Mononuclear cell (primary cell): ENCODE data around the gene KLF7. TPM values are rescaled to one million over a fixed set of nuclear protein-coding genes. Genes with fewer than 3 reads are reported as not detected.

ENCODE experiments used
- H3K27me3 ChIP-seq: 2 replicates; pipeline ENCODE4 v1.6.0; 2011; ENCODE audit warnings: low read length, control low read depth; ENCODE audit not compliant: insufficient read depth
- H3K4me1 ChIP-seq: 2 replicates; pipeline ENCODE4 v1.5.1; 2011; ENCODE audit warnings: mild to moderate bottlenecking, low read length, control low read depth; ENCODE audit not compliant: insufficient read depth
- H3K4me3 ChIP-seq: 2 replicates; pipeline ENCODE4 v1.5.1; 2011; ENCODE audit warnings: mild to moderate bottlenecking, low read length, moderate library complexity
- H3K9me3 ChIP-seq: 2 replicates; pipeline ENCODE4 v1.5.1; 2011; ENCODE audit warnings: low read depth, mild to moderate bottlenecking, control low read depth, low read length
- total RNA-seq: library from RNA; depleted of rRNA; stranded (reverse); fragments of >200 nt; gene quantifications from one replicate; pipeline ENCODE4 v1.2.3, GENCODE V29; 2012

The KLF7 gene
- total RNA-seq: 81.5 TPM

DNA sequence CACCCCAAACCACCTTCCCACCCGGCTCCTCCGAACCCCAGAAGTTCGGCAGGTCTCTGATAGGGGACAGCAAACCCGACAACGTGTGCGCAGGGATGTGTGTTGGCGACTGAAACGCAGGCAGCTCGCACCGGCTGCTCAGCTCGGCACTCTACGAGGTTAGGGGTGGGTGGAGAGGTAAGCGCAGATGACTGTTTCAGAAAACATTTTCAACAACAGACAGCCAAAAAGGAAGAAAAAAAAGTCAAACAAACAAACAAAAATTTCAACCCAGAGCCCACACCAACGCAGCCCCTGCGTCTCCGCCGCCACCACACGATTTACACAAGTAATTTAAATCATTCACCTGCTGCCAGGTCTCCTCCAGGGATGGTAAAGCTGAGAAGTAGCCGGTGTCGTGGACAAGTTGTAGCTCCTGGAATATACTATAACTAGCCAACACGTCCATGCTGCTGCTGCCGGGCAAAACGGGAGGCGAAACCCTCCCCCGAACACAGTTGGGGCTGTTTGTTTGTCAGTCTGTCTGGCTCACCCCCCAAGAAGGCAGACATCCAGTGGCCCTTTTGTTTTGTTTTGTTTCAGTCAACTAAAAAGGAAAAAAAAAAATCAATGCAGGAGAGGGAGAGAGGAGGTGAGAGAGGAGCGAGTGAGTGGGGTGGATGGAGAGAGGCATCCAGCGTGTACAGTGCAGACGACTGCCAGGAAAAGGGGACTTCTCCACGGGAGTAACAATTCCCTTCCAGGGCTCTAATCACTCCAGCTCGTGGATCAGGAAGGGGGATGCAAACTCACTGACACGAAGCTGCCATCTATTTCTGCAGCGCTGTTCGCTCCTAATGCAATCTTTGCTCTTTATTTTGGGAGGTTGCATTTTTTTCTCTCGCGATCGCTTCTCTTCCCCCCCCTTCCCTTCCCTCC lies at the start of gene KLF7:
Gene KLF7 (minus strand): TSS at position 828 of the 918 bp plus-strand sequence. CDS start 380 bp downstream, at position 448.
- Histone ChIP-seq H3K4me1 (peaks cover 53% of the 10 kb centered on the region), H3K9me3 (no peaks in the 10 kb centered on the region), H3K27me3 (no peaks in the 10 kb centered on the region), H3K4me3 (peak within 1 kb of the TSS; percentile 68)

GRCh38 chr2:207215308-207215707 lies 49.6 kb upstream of the KLF7 start:
- Histone ChIP-seq H3K4me3 (no peak overlapping the region), H3K4me1 (no peaks in the 10 kb centered on the region), H3K27me3 (no peaks in the 10 kb centered on the region), H3K9me3 (no peaks in the 10 kb centered on the region)

DNA sequence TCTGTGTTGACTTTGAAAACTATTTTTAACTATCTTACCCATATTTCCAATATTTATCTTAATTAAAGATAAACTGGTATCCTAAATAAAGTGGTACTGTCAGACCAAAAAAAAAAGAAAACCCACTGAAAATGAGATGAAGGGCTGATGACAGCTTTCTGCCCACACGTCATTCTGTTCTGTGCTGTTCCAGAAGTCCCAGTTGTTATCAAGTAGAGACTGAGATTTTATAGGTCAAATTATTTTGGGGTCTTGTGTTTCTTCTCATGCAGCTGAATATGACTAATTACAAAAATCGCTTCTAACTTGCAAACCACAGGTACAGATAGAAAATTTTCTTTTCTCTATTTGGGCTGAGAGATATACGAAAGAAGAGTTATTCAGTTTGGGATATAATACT lies 48.7 kb upstream of the KLF7 start:
- Histone ChIP-seq H3K4me1 (no peaks in the 10 kb centered on the region), H3K4me3 (no peak overlapping the region), H3K27me3 (no peaks in the 10 kb centered on the region), H3K9me3 (no peaks in the 10 kb centered on the region)

- H3K4me1 ChIP-seq: no peaks in the 10 kb centered on the region
- H3K4me3 ChIP-seq: no peak overlapping the region
- H3K27me3 ChIP-seq: no peaks in the 10 kb centered on the region
- no peaks in the 10 kb centered on the region for H3K9me3 ChIP-seq
These were observed 40.3 kb upstream of the KLF7 start for GRCh38 chr2:207206011-207206410.

- Histone ChIP-seq H3K27me3 (no peaks in the 10 kb centered on the region), H3K4me1 (no peaks in the 10 kb centered on the region)
These were observed 39.6 kb upstream of the KLF7 start for GRCh38 chr2:207205173-207205957.

GRCh38 chr2:207203056-207203455 lies 37.3 kb upstream of the KLF7 start:
- no peaks in the 10 kb centered on the region for H3K9me3 ChIP-seq
- H3K4me3 ChIP-seq: no peak overlapping the region
- no peaks in the 10 kb centered on the region for H3K27me3 ChIP-seq
- no peaks in the 10 kb centered on the region for H3K4me1 ChIP-seq

More at GRCh38 chr2:207205173-207205957, 39.6 kb upstream of the KLF7 start:
- Histone ChIP-seq H3K9me3 (no peaks in the 10 kb centered on the region), H3K4me3 (no peak overlapping the region)

DNA sequence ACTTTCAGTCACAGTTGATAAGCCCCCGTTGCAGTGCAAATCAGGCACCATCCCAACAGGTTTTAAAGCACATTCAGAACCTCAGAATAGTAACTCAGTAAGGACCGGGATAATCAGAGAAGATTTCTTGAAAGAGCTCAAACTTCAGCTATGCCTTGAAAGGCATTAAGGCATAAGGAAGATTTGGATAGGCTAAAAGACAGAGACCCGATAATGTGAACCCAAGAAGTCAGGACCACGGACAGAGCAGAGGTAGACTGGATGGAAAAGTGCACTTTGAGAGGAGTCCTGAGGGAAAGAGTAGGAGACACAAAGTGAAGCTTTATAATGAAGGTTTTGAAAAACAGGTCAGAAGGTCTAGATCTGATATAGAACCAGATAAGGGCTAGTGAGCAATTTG lies 36.9 kb upstream of the KLF7 start:
- Histone ChIP-seq H3K27me3 (no peaks in the 10 kb centered on the region), H3K4me3 (no peak overlapping the region), H3K9me3 (no peaks in the 10 kb centered on the region), H3K4me1 (no peaks in the 10 kb centered on the region)

- no peak overlapping the region for H3K4me3 ChIP-seq
- H3K27me3 ChIP-seq: no peaks in the 10 kb centered on the region
- no peaks in the 10 kb centered on the region for H3K9me3 ChIP-seq
- no peaks in the 10 kb centered on the region for H3K4me1 ChIP-seq
These were observed 35.7 kb upstream of the KLF7 start for GRCh38 chr2:207201416-207201815.

GRCh38 chr2:207200136-207200535 lies 34.4 kb upstream of the KLF7 start:
- no peaks in the 10 kb centered on the region for H3K4me1 ChIP-seq

GRCh38 chr2:207194028-207194427 lies 28.3 kb upstream of the KLF7 start:
- Histone ChIP-seq H3K4me3 (no peak overlapping the region), H3K9me3 (no peaks in the 10 kb centered on the region), H3K27me3 (peaks cover 2% of the 10 kb centered on the region), H3K4me1 (no peaks in the 10 kb centered on the region)

More at GRCh38 chr2:207200136-207200535, 34.4 kb upstream of the KLF7 start:
- Histone ChIP-seq H3K9me3 (no peaks in the 10 kb centered on the region), H3K27me3 (no peaks in the 10 kb centered on the region), H3K4me3 (no peak overlapping the region)

DNA sequence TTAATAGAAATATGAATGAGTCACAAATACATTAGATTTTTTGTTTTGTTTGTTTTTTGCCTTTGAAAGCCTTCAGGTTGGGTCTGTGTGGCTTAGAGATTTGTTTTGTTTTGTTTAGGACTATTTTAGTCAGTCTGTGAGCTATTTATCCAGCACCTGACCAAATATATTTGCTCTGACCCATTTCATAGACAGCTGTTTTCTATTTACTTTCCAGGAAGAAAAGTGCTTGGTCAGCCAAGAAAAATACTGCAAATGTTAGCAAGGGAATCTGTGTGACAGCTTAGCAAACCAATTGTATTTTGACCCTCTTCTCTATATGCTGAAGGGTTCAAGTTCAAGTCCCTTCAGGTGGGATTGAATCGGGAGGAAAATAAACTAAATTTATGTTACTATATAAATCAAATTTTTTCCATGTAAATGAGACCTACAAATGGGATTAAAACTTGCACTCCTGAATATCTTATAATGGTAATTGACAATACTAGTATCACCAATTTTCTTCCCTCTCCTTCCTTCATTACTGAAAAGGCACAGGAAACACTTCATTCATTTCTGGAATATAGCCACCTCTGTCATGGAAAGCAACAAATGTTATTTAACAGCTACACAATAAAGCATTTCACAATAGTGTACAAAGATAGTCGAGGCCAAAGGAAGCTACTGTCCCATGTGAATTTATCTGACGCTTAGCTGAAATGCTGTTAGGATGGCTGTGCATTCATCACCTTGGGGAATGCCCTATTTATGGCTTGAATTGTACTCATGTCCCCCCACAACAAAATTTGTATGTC lies 23.1 kb upstream of the KLF7 start:
- Histone ChIP-seq H3K4me3 (no peak overlapping the region), H3K9me3 (no peaks in the 10 kb centered on the region), H3K27me3 (peaks cover 2% of the 10 kb centered on the region), H3K4me1 (no peaks in the 10 kb centered on the region)

GRCh38 chr2:207185372-207185771 lies 19.6 kb upstream of the KLF7 start:
- H3K4me1 ChIP-seq: no peaks in the 10 kb centered on the region
- no peaks in the 10 kb centered on the region for H3K27me3 ChIP-seq
- H3K4me3 ChIP-seq: no peak overlapping the region
- no peaks in the 10 kb centered on the region for H3K9me3 ChIP-seq

- no peaks in the 10 kb centered on the region for H3K9me3 ChIP-seq
- no peaks in the 10 kb centered on the region for H3K27me3 ChIP-seq
- no peaks in the 10 kb centered on the region for H3K4me1 ChIP-seq
- no peak overlapping the region for H3K4me3 ChIP-seq
These were observed 19.0 kb upstream of the KLF7 start for GRCh38 chr2:207184768-207185167.

GRCh38 chr2:207184348-207184747 lies 18.6 kb upstream of the KLF7 start:
- Histone ChIP-seq H3K4me3 (no peak overlapping the region), H3K27me3 (no peaks in the 10 kb centered on the region), H3K9me3 (no peaks in the 10 kb centered on the region), H3K4me1 (no peaks in the 10 kb centered on the region)

- H3K4me3 ChIP-seq: no peak overlapping the region
These were observed 17.8 kb upstream of the KLF7 start for GRCh38 chr2:207183506-207183905.

More at GRCh38 chr2:207183506-207183905, 17.8 kb upstream of the KLF7 start:
- Histone ChIP-seq H3K4me1 (no peaks in the 10 kb centered on the region), H3K27me3 (no peaks in the 10 kb centered on the region), H3K9me3 (no peaks in the 10 kb centered on the region)
